Ascending aorta (tissue), 2 donors: ENCODE results near the gene ALOX15. TPM values are rescaled to one million over a fixed set of nuclear protein-coding genes. Genes with fewer than 3 reads are reported as not detected.

Experiments
- DNase-seq, 2 donors: peaks; one replicate each; pipeline ENCODE4 v3.0.0-alpha.2; 2019; ENCODE audit warnings: low spot score in 2 of 2
- H3K27ac ChIP-seq, 2 donors: fragments of 200-600 bp; sonication (generic); one replicate each; pipeline ENCODE4 v1.5.1; 2016 to 2017; ENCODE audit warnings: mild to moderate bottlenecking in 1 of 2
- H3K27me3 ChIP-seq: fragments of 200-600 bp; sonication (generic); one replicate; pipeline ENCODE4 v1.5.1; 2017
- H3K36me3 ChIP-seq, 2 donors: fragments of 200-600 bp; sonication (generic); one replicate each; pipeline ENCODE4 v1.5.1; 2016
- H3K4me1 ChIP-seq, 2 donors: fragments of 200-600 bp; sonication (generic); one replicate each; pipeline ENCODE4 v1.5.1; 2016 to 2017; ENCODE audit warnings: mild to moderate bottlenecking in 1 of 2
- H3K4me3 ChIP-seq, 2 donors: fragments of 200-600 bp; sonication (generic); one replicate each; pipeline ENCODE4 v1.5.1; 2016 to 2017; ENCODE audit warnings: mild to moderate bottlenecking in 1 of 2
- H3K9me3 ChIP-seq, 2 donors: fragments of 200-600 bp; sonication (generic); one replicate each; pipeline ENCODE4 v1.5.1; 2016
- CTCF ChIP-seq, 3 experiments: fragments of 200-600 bp in 2 of 3; fragments of 450-650 bp in 1 of 3; sonication (generic) in 2 of 3; IDR thresholded peaks; one replicate each; pipeline ENCODE4 v1.5.1; 2016 to 2019; ENCODE audit warnings: antibody characterized with exemption in 3 of 3, mild to moderate bottlenecking in 1 of 3, moderate library complexity in 1 of 3
- intact Hi-C: fragments of 100-400 bp; cut with DNase I; formaldehyde crosslinking; loops from one replicate; pipeline ENCODE4 v1.15.1; 2023
- total RNA-seq: library from RNA; depleted of rRNA; stranded (reverse); fragments of >200 nt; gene quantifications from one replicate; pipeline ENCODE4 v1.1.0, GENCODE V29; 2016

ALOX15 gene
- total RNA-seq, 1 donor from 2014 or later: not detected

- DNase-seq: no peak
- Histone ChIP-seq H3K36me3 (peaks cover 60 to 62% of the 10 kb centered on the region in 2 donors), H3K4me1 (no peaks in the 10 kb centered on the region), H3K4me3 (no peak overlapping the region), H3K27ac (no peak overlapping the region), H3K27me3 (no peaks in the 10 kb centered on the region), H3K9me3 (no peaks in the 10 kb centered on the region)
- TF ChIP-seq CTCF (IDR thresholded peaks at IDR 0.05): no peak
- intact Hi-C loops: no loop called here
Observed at GRCh38 chr17:4672055-4672630, 30.7 kb upstream of the ALOX15 start.

GRCh38 chr17:4667166-4667565 lies 25.7 kb upstream of the ALOX15 start:
- no peak for TF ChIP-seq CTCF (IDR thresholded peaks at IDR 0.05)
- Histone ChIP-seq H3K27ac (no peak overlapping the region), H3K4me1 (no peaks in the 10 kb centered on the region), H3K9me3 (no peaks in the 10 kb centered on the region), H3K27me3 (no peaks in the 10 kb centered on the region), H3K36me3 (peaks cover 13 to 14% of the 10 kb centered on the region in 2 donors), H3K4me3 (no peak overlapping the region)
- DNase-seq: no peak
- intact Hi-C loops: no loop called here

- Histone ChIP-seq H3K9me3 (no peaks in the 10 kb centered on the region), H3K4me3 (no peak overlapping the region), H3K36me3 (peaks cover 4 to 5% of the 10 kb centered on the region in 2 donors), H3K27me3 (no peaks in the 10 kb centered on the region), H3K27ac (no peak overlapping the region), H3K4me1 (no peaks in the 10 kb centered on the region)
- intact Hi-C loops: no loop called here
- no peak for DNase-seq
- TF ChIP-seq CTCF (IDR thresholded peaks at IDR 0.05): no peak
Observed at GRCh38 chr17:4666296-4666695, 24.8 kb upstream of the ALOX15 start.

GRCh38 chr17:4665027-4665426 lies 23.5 kb upstream of the ALOX15 start:
- H3K9me3 ChIP-seq: no peaks in the 10 kb centered on the region
- intact Hi-C loops: no loop called here
- H3K4me3 ChIP-seq: no peak overlapping the region
- H3K4me1 ChIP-seq: no peaks in the 10 kb centered on the region
- no peak for DNase-seq
- TF ChIP-seq CTCF (IDR thresholded peaks at IDR 0.05): no peak
- H3K27ac ChIP-seq: no peak overlapping the region
- no peaks in the 10 kb centered on the region for H3K36me3 ChIP-seq
- H3K27me3 ChIP-seq: no peaks in the 10 kb centered on the region

- Histone ChIP-seq H3K27me3 (no peaks in the 10 kb centered on the region), H3K4me1 (no peaks in the 10 kb centered on the region), H3K36me3 (no peaks in the 10 kb centered on the region), H3K27ac (no peak overlapping the region), H3K4me3 (no peak overlapping the region), H3K9me3 (no peaks in the 10 kb centered on the region)
- intact Hi-C loops: no loop called here
- TF ChIP-seq CTCF (IDR thresholded peaks at IDR 0.05): no peak
- no peak for DNase-seq
Observed at GRCh38 chr17:4664230-4664629, 22.8 kb upstream of the ALOX15 start.

GRCh38 chr17:4663711-4664110 lies 22.2 kb upstream of the ALOX15 start:
- no peaks in the 10 kb centered on the region for H3K27me3 ChIP-seq
- no peaks in the 10 kb centered on the region for H3K4me1 ChIP-seq
- H3K36me3 ChIP-seq: no peaks in the 10 kb centered on the region
- intact Hi-C loops: no loop called here
- no peak for TF ChIP-seq CTCF (IDR thresholded peaks at IDR 0.05)
- H3K4me3 ChIP-seq: no peak overlapping the region
- DNase-seq: no peak
- H3K9me3 ChIP-seq: no peaks in the 10 kb centered on the region
- no peak overlapping the region for H3K27ac ChIP-seq
